ENCODE results near the gene SRSF1. TPM values are rescaled to one million over a fixed set of nuclear protein-coding genes. Genes with fewer than 3 reads are reported as not detected.

Gene SRSF1
- total RNA-seq, 2 experiments from 2014 or later, result 441 to 469 TPM

- DNase-seq, result no peak
- peak overlapping the region; percentile 72 for H3K27ac Mint-ChIP-seq
- H3K9me3 Mint-ChIP-seq, result no peaks in the 10 kb centered on the region
- H3K27me3 Mint-ChIP-seq, result no peaks in the 10 kb centered on the region
- H3K36me3 Mint-ChIP-seq, result peaks cover 68% of the 10 kb centered on the region
- peaks cover 69% of the 10 kb centered on the region for H3K4me1 Mint-ChIP-seq
- H3K4me3 Mint-ChIP-seq, result peak overlapping the region; percentile 93
Measured at GRCh38 chr17:58002154-58002948, 4.7 kb downstream of the SRSF1 start.

DNA sequence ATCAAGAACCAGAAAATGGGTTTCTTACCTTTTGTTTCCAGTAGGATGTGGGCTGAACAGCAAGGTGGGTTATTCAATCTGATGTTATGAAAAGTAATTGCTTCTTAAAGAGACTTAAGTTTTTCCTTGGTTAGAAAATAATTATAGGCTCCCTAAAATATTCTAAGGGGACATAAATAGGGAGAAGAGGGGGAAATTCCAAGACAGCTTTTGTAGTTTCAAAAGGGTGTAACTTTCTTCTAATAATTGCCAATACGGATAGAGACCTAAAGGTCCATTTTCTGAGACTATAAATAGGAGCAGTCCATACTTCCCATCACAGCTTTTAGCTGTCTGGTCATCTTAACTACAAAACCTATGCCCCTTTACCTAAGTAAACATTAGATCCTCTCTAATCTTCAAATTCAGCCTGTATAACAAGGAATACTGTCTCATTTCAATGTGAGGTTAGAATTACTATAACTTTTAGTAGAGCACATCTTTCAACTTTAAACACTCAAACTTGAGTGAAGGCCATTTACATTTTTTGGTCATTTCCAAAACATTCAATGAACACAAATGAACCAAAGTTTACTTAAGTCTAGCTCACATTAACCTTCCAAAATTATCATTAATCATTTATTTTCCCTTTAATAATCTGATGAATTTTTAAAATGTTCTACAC lies 5.5 kb downstream of the SRSF1 start:
- peaks cover 76% of the 10 kb centered on the region for H3K4me1 Mint-ChIP-seq
- H3K27me3 Mint-ChIP-seq, result no peaks in the 10 kb centered on the region
- DNase-seq, result no peak
- H3K4me3 Mint-ChIP-seq, result peak overlapping the region; percentile 47
- no peaks in the 10 kb centered on the region for H3K9me3 Mint-ChIP-seq
- H3K27ac Mint-ChIP-seq, result peak overlapping the region; percentile 46
- peaks cover 67% of the 10 kb centered on the region for H3K36me3 Mint-ChIP-seq

- no peaks in the 10 kb centered on the region for H3K27me3 Mint-ChIP-seq
Measured at GRCh38 chr17:57999496-58000017, 7.5 kb downstream of the SRSF1 start.

GRCh38 chr17:57999010-57999495 lies 8.0 kb downstream of the SRSF1 start:
- H3K4me3 Mint-ChIP-seq, result no peak overlapping the region
- peaks cover 84% of the 10 kb centered on the region for H3K4me1 Mint-ChIP-seq
- H3K27ac Mint-ChIP-seq, result peak overlapping the region; percentile 60
- no peaks in the 10 kb centered on the region for H3K27me3 Mint-ChIP-seq
- DNase-seq, result no peak
- H3K36me3 Mint-ChIP-seq, result peaks cover 48% of the 10 kb centered on the region
- H3K9me3 Mint-ChIP-seq, result no peaks in the 10 kb centered on the region

More at GRCh38 chr17:57999496-58000017, 7.5 kb downstream of the SRSF1 start:
- DNase-seq, result no peak
- Mint-ChIP-seq H3K9me3 (no peaks in the 10 kb centered on the region), H3K4me1 (peaks cover 82% of the 10 kb centered on the region), H3K4me3 (no peak overlapping the region), H3K36me3 (peaks cover 51% of the 10 kb centered on the region), H3K27ac (peak overlapping the region; percentile 60)

DNA sequence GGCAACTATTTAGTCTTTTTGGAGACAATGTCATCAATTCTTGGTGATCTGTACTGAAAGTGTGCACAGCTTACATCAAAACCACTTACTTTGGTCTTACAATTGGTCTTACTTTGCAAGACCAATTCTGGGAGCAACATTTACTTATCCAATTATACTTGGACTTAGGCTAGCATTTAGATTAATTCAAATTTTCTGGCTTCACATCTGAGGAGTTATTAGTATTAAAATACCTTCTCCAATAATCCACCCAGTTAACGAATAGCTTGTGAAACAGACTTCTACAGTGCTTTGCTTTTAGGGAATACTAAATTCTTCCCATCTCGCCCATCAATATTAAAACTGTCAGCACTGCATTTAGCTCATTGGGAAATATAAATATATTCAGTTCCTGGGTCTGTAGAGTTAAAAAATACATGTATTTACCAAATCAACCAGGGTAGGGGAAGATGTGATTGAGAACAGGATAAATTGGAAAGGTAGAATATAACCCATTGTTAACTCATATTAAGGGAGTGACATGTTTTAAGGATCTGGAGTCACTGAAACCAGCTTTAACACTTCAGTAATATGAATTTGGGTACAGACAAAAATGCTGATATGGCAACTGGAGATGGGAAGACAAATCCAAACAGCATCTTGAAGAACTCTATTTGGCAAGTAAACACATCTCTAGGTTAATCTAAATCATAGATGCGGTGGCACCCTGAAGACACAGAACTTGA lies 9.8 kb downstream of the SRSF1 start:
- no peak overlapping the region for H3K4me3 Mint-ChIP-seq
- peaks cover 79% of the 10 kb centered on the region for H3K4me1 Mint-ChIP-seq
- DNase-seq, result no peak
- no peaks in the 10 kb centered on the region for H3K9me3 Mint-ChIP-seq
- no peaks in the 10 kb centered on the region for H3K27me3 Mint-ChIP-seq
- no peak overlapping the region for H3K27ac Mint-ChIP-seq
- peaks cover 33% of the 10 kb centered on the region for H3K36me3 Mint-ChIP-seq

- Mint-ChIP-seq H3K4me3 (peak overlapping the region; percentile 0), H3K27me3 (no peaks in the 10 kb centered on the region), H3K4me1 (peaks cover 77% of the 10 kb centered on the region), H3K27ac (peak overlapping the region; percentile 64), H3K36me3 (peaks cover 29% of the 10 kb centered on the region), H3K9me3 (no peaks in the 10 kb centered on the region)
- DNase-seq, result peak; percentile 54
Measured at GRCh38 chr17:57995076-57995956, 11.7 kb downstream of the SRSF1 start.

DNA sequence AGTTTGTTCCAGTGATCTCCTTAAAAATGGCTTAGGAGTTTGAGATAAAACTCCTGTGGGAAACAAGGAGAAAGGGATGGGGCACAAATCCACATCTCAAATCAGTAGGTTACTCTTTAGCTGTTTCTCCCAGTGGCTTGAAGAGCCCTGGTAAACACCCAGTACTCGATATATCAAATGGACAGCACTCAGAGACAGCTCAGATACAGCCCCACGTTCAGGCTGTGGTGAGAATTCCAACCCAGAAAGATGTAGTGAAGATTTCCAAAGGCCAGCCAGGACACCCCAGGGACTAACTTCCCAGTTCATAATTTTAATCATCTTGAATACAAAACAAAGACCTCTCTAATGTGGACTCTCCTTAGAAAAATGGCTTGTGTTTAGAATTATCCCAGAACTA lies 12.6 kb downstream of the SRSF1 start:
- no peaks in the 10 kb centered on the region for H3K9me3 Mint-ChIP-seq
- DNase-seq, result no peak
- no peak overlapping the region for H3K4me3 Mint-ChIP-seq
- H3K27ac Mint-ChIP-seq, result peak overlapping the region; percentile 50
- peaks cover 72% of the 10 kb centered on the region for H3K4me1 Mint-ChIP-seq
- H3K36me3 Mint-ChIP-seq, result peaks cover 24% of the 10 kb centered on the region
- no peaks in the 10 kb centered on the region for H3K27me3 Mint-ChIP-seq

DNA sequence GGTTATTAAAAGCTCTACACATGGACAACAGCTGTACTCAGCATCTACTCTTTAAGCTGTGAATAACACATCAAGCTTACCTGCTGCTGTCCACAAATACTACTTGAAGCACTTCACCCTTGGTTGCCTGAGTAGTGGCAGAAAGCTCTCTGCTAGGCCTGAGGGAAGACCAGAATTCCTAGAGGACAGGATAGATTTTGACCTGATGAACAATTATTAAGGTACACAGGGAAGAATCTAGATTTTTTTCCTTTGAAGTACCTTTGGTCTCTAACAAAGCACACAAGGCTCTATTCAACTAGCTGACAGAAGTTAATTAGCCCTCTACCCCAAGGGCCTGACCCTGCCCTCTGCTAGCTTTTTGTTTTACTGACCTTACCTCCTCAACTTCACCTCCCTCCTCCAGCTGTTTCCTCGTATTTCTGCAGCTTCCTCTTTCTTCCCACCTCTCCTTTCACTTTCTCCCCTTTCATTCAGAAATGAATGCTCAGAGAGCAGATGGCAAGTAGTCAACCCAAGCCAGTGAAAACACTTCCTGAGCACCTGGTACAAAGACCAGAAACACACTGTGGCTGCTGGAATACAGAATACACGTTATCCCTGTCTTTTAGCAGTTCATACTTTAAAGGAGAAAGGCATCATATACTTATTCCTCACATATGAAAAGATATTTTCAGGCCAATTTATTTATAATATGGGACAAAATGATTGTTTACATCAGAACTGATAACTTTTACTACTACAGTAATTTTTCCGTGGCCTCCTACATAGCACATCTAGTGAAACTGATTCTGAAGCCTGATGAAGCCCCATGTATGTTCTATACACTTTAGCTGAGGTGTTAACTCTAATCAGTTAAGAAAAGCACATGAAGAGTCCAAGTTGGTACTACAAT lies 13.3 kb downstream of the SRSF1 start:
- DNase-seq, result no peak
- Mint-ChIP-seq H3K27me3 (no peaks in the 10 kb centered on the region), H3K36me3 (peaks cover 21% of the 10 kb centered on the region), H3K4me1 (peaks cover 72% of the 10 kb centered on the region), H3K9me3 (no peaks in the 10 kb centered on the region), H3K4me3 (no peak overlapping the region), H3K27ac (peak overlapping the region; percentile 50)

- peaks cover 14% of the 10 kb centered on the region for H3K36me3 Mint-ChIP-seq
- H3K27ac Mint-ChIP-seq, result peak overlapping the region; percentile 35
- DNase-seq, result no peak
- no peaks in the 10 kb centered on the region for H3K27me3 Mint-ChIP-seq
- H3K4me1 Mint-ChIP-seq, result peaks cover 62% of the 10 kb centered on the region
- H3K9me3 Mint-ChIP-seq, result no peaks in the 10 kb centered on the region
- H3K4me3 Mint-ChIP-seq, result no peak overlapping the region
Measured at GRCh38 chr17:57991537-57991936, 15.5 kb downstream of the SRSF1 start.

DNA sequence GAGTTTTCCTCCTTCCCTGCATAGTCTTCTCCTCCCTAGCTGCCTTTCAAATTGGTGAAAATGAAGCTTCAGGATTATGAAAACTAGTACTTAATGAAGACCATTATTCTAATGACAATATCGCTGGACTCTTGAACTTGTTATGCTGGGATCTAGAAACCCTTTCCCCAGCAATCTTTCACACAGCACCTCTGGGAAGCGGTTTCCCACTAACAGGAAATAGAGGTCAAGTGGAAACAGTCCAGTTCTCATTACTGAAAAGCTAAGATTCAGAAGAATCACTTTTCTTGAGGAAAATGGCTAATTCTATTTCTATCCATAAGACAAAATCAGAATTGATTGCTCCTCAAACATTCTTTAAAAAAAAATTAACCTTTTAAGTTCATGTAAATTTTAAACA lies 17.0 kb downstream of the SRSF1 start:
- H3K36me3 Mint-ChIP-seq, result peaks cover 11% of the 10 kb centered on the region
- peaks cover 64% of the 10 kb centered on the region for H3K4me1 Mint-ChIP-seq
- no peak overlapping the region for H3K27ac Mint-ChIP-seq
- H3K9me3 Mint-ChIP-seq, result no peaks in the 10 kb centered on the region
- no peaks in the 10 kb centered on the region for H3K27me3 Mint-ChIP-seq
- DNase-seq, result no peak
- H3K4me3 Mint-ChIP-seq, result peak overlapping the region; percentile 2

DNA sequence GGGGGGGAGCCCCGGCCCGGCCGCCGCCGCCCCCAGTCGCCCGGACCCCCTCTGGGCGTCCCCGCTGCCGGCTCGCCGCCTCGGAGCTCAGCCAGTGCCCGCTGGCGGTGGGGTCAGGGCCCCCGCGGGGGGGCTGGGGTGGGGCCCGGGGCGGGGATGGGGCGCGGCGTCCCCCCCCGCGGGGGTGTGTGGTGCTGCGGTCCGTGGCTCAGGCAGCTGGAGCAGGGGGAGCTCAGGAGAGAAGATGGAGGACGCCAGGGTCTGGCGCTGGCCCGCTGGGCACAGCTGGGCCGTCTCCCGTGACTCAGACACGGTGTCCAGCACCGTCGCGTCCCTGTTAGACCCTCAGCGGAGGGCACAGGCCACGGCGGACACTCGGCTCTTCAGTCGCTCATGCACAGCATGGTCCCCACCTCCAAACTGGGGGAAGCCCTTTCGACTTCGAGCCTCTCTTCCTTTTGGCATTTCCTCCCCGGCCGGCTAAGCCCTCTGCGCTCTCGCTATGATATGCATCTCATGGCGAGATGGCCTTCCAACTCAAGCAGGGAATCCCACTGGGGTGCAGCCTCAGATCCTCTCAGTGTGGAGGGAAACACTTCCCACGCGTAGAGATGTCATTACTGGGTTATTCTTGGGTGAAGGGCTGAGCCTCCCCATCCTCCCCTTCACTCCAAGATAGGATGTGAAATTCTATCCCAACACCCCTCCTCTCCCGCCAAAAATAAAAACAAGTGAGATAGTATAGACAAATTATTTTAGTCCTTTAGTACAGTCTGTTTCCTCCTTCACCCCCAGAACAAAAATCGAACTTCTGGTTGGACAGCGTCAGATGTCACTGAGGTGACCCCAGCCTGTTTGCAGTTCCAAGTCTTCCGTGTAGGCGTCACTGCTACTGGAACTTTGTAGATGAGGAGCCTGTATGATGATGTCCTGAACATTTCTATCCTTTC lies 18.5 kb downstream of the SRSF1 start:
- H3K27ac Mint-ChIP-seq, result peak overlapping the region; percentile 92
- H3K4me1 Mint-ChIP-seq, result peaks cover 64% of the 10 kb centered on the region
- peak overlapping the region; percentile 89 for H3K4me3 Mint-ChIP-seq
- no peaks in the 10 kb centered on the region for H3K27me3 Mint-ChIP-seq
- no peak for DNase-seq
- no peaks in the 10 kb centered on the region for H3K9me3 Mint-ChIP-seq
- H3K36me3 Mint-ChIP-seq, result peaks cover 9% of the 10 kb centered on the region

- peak; percentile 82 for DNase-seq
- H3K27me3 Mint-ChIP-seq, result no peaks in the 10 kb centered on the region
- peaks cover 65% of the 10 kb centered on the region for H3K4me1 Mint-ChIP-seq
- H3K36me3 Mint-ChIP-seq, result peaks cover 11% of the 10 kb centered on the region
- peak within 1 kb of the TSS; percentile 90 for H3K4me3 Mint-ChIP-seq
- peak within 1 kb of the TSS; percentile 92 for H3K27ac Mint-ChIP-seq
- H3K9me3 Mint-ChIP-seq, result no peaks in the 10 kb centered on the region
Measured at GRCh38 chr17:57987581-57988300, 19.3 kb downstream of the SRSF1 start, which contains the start of gene VEZF1. Gene VEZF1, minus strand, starts transcription at chr17:57988254. Its CDS starts 143 bp downstream, at chr17:57988111.

All from activated naive CD8-positive, alpha-beta T cell treated with anti-CD3 and anti-CD28 coated beads for 36 hours (primary cell).